CD8-positive, alpha-beta memory T cell (primary cell): ENCODE results near the gene MAP3K4. TPM values are rescaled to one million over a fixed set of nuclear protein-coding genes. Genes with fewer than 3 reads are reported as not detected.

Experiments
- CTCF ChIA-PET: fragments of 350-600 bp; sonication (Branson Sonifier 250); formaldehyde crosslinking; loops from one replicate; lab custom pipeline; 2021; ENCODE audit warnings: antibody characterized with exemption; lab: Charles Lee
- POLR2A ChIA-PET: fragments of 350-600 bp; sonication (Branson Sonifier 250); formaldehyde crosslinking; loops from one replicate; lab custom pipeline; 2021; ENCODE audit warnings: antibody characterized with exemption; lab: Charles Lee
- DNase-seq, 5 donors: peaks; one replicate each; pipeline versions ENCODE4 v3.0.0 to v3.0.0-alpha.2; 2020 to 2022; ENCODE audit warnings: mixed read lengths in 1 of 5
- H3K27ac ChIP-seq: one replicate; pipeline ENCODE4 v1.7.0; 2013; ENCODE audit warnings: low read depth, mild to moderate bottlenecking, low read length, moderate library complexity
- H3K27me3 ChIP-seq: 2 replicates; pipeline ENCODE4 v1.7.0; 2013; ENCODE audit warnings: low read length, mild to moderate bottlenecking; ENCODE audit not compliant: insufficient read depth, poor library complexity, severe bottlenecking
- H3K36me3 ChIP-seq: 2 replicates; pipeline ENCODE4 v1.7.0; 2013; ENCODE audit warnings: mild to moderate bottlenecking, low read length, moderate library complexity; ENCODE audit not compliant: insufficient read depth
- H3K4me1 ChIP-seq: 2 replicates; pipeline ENCODE4 v1.7.0; 2013; ENCODE audit warnings: mild to moderate bottlenecking, low read length, moderate library complexity; ENCODE audit not compliant: insufficient read depth
- H3K4me3 ChIP-seq: 2 replicates; pipeline ENCODE4 v1.7.0; 2013; ENCODE audit warnings: mild to moderate bottlenecking, low read length
- H3K9me3 ChIP-seq: 2 replicates; pipeline ENCODE4 v1.7.0; 2013; ENCODE audit warnings: mild to moderate bottlenecking, low read length
- H3K27ac Mint-ChIP-seq, 8 donors: one replicate each; pipeline ENCODE4 v1.8.0; 2020 to 2021; ENCODE audit warnings: mixed read lengths in 8 of 8, mild to moderate bottlenecking in 6 of 8, inconsistent platforms in 3 of 8, moderate library complexity in 3 of 8
- H3K27me3 Mint-ChIP-seq, 2 donors: one replicate each; pipeline ENCODE4 v1.8.0; 2020 to 2021; ENCODE audit warnings: mixed read lengths in 2 of 2, mild to moderate bottlenecking in 1 of 2, moderate library complexity in 1 of 2
- H3K36me3 Mint-ChIP-seq, 3 donors: one replicate each; pipeline ENCODE4 v1.8.0; 2020 to 2021; ENCODE audit warnings: mixed read lengths in 3 of 3, inconsistent platforms in 1 of 3, mild to moderate bottlenecking in 1 of 3
- H3K4me1 Mint-ChIP-seq, 3 donors: one replicate each; pipeline ENCODE4 v1.8.0; 2020 to 2021; ENCODE audit warnings: mixed read lengths in 3 of 3, inconsistent platforms in 1 of 3, mild to moderate bottlenecking in 1 of 3
- H3K4me3 Mint-ChIP-seq, 7 donors: one replicate each; pipeline ENCODE4 v1.8.0; 2020 to 2021; ENCODE audit warnings: mixed read lengths in 7 of 7, mild to moderate bottlenecking in 6 of 7, moderate library complexity in 4 of 7, inconsistent platforms in 2 of 7
- H3K9me3 Mint-ChIP-seq, 5 donors: one replicate each; pipeline ENCODE4 v1.8.0; 2020 to 2022; ENCODE audit warnings: mixed read lengths in 5 of 5, mild to moderate bottlenecking in 3 of 5, moderate library complexity in 2 of 5, inconsistent platforms in 1 of 5
- polyA plus RNA-seq: library from polyadenylated mRNA; unstranded; fragments of 300-500 nt; fragmentation: Illumina TruSeq; gene quantifications from one replicate; pipeline ENCODE4 v1.2.3, GENCODE V29; 2021
- total RNA-seq, 2 experiments: library from RNA; stranded (reverse); gene quantifications; one replicate each; pipeline ENCODE4 v1.2.3, GENCODE V29; 2021

MAP3K4 gene
- total and polyA plus RNA-seq, 3 experiments from 2014 or later: 13.0 to 46.2 (median 43.5) TPM

DNA sequence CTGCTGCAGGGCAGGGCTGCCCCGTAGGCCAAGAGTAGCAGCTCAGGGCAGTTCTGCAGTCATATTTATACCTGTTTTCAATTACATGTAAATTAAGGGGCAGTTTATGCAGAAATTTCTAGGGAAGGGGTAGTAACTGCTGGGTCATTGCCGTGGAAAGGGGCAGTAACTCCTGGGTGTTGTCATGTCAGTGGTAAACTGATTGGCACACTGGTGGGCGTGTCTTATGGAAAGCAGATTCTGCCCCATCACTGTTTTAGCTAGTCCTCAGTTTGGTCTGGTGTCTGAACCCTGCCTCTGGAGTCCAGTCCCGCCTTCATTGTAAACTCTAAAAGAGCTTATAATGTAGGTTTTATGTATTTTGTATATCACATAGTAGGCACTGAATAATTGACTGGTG is 22.1 kb downstream of the MAP3K4 start:
- no peaks in the 10 kb centered on the region for H3K9me3 ChIP-seq
- H3K36me3 Mint-ChIP-seq: peaks cover 3 to 7% (median 7%) of the 10 kb centered on the region in 3 donors
- no peak overlapping the region for H3K4me3 ChIP-seq
- H3K36me3 ChIP-seq: no peaks in the 10 kb centered on the region
- peaks cover 45 to 87% (median 83%) of the 10 kb centered on the region in 3 donors for H3K4me1 Mint-ChIP-seq
- H3K27me3 ChIP-seq: no peaks in the 10 kb centered on the region
- CTCF ChIA-PET: no interaction called here
- no peaks in the 10 kb centered on the region for H3K9me3 Mint-ChIP-seq
- H3K4me1 ChIP-seq: no peaks in the 10 kb centered on the region
- H3K4me3 Mint-ChIP-seq: no peak overlapping the region
- no peaks in the 10 kb centered on the region for H3K27me3 Mint-ChIP-seq
- no peak overlapping the region for H3K27ac ChIP-seq
- POLR2A ChIA-PET: no interaction called here
- peak overlapping the region in 1 of 8 donors; percentile 3 for H3K27ac Mint-ChIP-seq
- DNase-seq: no peak

DNA sequence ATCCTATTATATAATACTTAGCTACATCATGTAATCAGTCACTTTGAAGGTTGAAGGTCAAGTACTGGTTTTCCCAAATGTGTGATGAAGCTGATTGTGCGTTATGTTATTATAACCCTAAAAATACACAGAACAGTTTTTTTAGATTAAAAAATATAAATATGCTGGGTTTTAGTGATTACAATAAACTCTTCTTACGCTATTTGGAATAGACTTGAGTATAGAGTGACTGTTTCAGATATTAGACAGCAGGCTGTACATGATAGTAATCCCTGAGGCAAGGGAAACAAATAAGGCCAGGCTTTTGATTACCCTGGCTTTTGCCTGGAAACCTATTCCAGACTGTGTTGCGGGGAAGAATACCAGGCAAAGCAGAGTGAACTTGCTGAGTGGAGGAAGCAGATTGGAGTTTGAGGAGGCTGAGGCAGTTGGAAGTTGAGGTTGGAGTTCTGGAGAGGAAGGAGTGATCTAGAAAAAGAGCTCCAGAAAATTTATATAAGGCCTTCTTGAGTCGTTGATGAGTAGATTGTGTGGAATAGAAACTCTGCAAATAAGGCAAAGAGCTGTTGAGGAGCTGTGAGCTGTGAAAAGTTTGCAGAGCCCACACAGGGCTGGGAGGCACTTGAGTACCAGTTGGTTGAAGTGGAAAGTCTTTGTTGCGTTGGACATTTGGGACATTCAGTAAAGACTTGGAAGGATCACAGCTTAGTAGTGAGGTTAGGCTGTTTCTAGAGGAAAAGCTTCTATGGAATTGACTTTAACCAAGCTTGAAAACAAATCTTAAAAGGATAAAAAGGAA is 26.4 kb downstream of the MAP3K4 start:
- peaks cover 3 to 16% (median 12%) of the 10 kb centered on the region in 3 donors for H3K36me3 Mint-ChIP-seq
- peak overlapping the region in 1 of 8 donors; percentile 54 for H3K27ac Mint-ChIP-seq
- ChIA-PET CTCF (interaction anchor here (1.4 kb wide), 1 partner anchor 9 kb away, joined by 3 read pairs; no protein-coding TSS in a partner anchor), POLR2A (no interaction called here)
- peaks cover 38 to 80% (median 59%) of the 10 kb centered on the region in 3 donors for H3K4me1 Mint-ChIP-seq
- no peak overlapping the region for H3K4me3 Mint-ChIP-seq
- Histone ChIP-seq H3K4me3 (no peak overlapping the region), H3K4me1 (no peaks in the 10 kb centered on the region), H3K27ac (no peak overlapping the region), H3K27me3 (no peaks in the 10 kb centered on the region), H3K36me3 (peaks cover 3% of the 10 kb centered on the region), H3K9me3 (no peaks in the 10 kb centered on the region)
- H3K9me3 Mint-ChIP-seq: no peaks in the 10 kb centered on the region
- H3K27me3 Mint-ChIP-seq: no peaks in the 10 kb centered on the region
- DNase-seq: no peak

DNA sequence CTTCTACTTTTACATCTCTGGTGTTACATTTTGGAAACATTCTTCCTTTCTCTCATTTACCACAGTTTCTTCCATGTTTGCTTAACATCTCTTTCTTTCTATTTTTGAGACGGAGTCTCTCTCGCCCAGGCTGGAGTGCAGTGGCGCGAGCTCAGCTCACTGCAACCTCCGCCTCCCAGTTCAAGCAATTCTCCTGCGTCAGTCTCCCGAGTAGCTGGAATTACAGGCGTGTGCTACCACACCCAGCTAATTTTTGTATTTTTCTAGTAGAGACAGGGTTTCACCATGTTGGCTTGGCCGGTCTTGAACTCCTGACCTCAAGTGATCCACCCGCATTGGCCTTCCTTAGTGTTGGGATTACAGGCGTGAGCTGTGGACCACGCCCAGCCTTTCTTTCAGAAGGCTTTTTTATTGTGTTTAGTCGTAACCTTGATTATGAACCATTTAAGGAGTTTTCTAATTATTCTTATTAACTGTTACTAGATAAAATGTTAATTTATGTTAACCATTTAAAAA is 27.8 kb downstream of the MAP3K4 start:
- Histone ChIP-seq H3K27ac (no peak overlapping the region), H3K36me3 (peaks cover 3% of the 10 kb centered on the region), H3K27me3 (no peaks in the 10 kb centered on the region), H3K4me1 (no peaks in the 10 kb centered on the region), H3K4me3 (no peak overlapping the region), H3K9me3 (no peaks in the 10 kb centered on the region)
- CTCF ChIA-PET: no interaction called here
- no peak for DNase-seq
- H3K4me1 Mint-ChIP-seq: peaks cover 33 to 74% (median 47%) of the 10 kb centered on the region in 3 donors
- no peaks in the 10 kb centered on the region for H3K9me3 Mint-ChIP-seq
- H3K27me3 Mint-ChIP-seq: no peaks in the 10 kb centered on the region
- H3K4me3 Mint-ChIP-seq: no peak overlapping the region
- peak overlapping the region in 2 of 8 donors; percentile 22 to 68 for H3K27ac Mint-ChIP-seq
- POLR2A ChIA-PET: no interaction called here
- H3K36me3 Mint-ChIP-seq: peaks cover 3 to 18% (median 11%) of the 10 kb centered on the region in 3 donors

DNA sequence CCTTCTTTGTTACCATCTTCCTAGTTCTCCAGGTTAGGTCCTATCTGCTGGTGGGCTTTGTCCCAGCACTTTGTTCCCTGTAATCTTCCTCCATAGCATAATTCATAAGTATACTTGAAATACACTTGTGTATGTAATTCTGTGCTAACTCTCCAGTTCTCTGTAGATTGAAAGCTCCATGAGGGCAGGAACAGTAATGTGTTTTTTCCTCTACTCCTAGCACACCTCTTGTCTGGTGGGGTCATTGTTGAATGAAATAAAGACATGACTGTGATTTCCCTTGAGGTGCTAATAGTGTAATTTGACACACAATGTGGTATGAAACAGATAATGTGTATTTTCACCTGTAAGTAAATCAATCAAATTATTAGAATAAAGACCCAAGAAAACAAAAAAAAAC is 30.0 kb downstream of the MAP3K4 start:
- Histone ChIP-seq H3K27me3 (no peaks in the 10 kb centered on the region), H3K36me3 (peaks cover 3% of the 10 kb centered on the region), H3K4me1 (no peaks in the 10 kb centered on the region), H3K27ac (no peak overlapping the region), H3K9me3 (no peaks in the 10 kb centered on the region), H3K4me3 (no peak overlapping the region)
- peaks cover 38 to 71% (median 50%) of the 10 kb centered on the region in 3 donors for H3K4me1 Mint-ChIP-seq
- no peak overlapping the region for H3K4me3 Mint-ChIP-seq
- peaks cover 10 to 25% (median 18%) of the 10 kb centered on the region in 3 donors for H3K36me3 Mint-ChIP-seq
- H3K27ac Mint-ChIP-seq: peak overlapping the region in 1 of 8 donors; percentile 43
- no peaks in the 10 kb centered on the region for H3K9me3 Mint-ChIP-seq
- ChIA-PET CTCF (no interaction called here), POLR2A (no interaction called here)
- H3K27me3 Mint-ChIP-seq: no peaks in the 10 kb centered on the region
- no peak for DNase-seq

DNA sequence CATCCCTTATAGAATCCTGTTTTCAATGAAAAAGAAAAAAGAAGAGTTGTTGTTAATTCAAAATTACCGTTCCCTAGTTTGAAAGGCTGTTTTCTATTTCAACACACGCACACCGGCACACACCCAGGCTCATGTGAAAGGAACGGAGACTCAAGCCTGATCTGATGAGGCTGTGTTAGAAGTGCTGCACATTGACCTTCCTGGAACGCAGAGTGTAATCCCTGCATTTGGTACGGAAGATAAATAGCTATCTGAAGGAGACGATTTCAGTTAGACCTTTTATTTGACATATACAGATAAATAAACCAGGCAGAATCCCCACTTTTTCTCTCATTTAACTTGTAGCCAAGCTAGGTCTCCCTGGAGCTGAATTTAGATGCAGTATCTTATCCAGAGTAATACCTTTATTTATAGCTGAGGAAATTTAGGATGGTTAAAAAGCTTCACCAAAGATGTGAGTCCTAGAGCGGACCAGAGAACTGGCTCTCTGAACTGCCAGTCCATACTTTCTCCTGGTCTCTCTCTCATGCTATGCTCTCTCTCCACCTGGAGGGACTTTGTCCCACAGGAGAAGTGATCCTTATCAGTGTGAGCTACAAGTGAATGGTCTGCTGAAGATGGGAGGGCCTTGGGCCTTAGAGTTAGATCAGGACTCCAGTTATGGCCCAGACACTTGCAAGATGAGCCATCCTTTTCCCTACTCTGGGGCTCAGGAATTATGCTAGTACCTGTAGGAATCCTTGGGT is 30.6 kb downstream of the MAP3K4 start:
- Histone ChIP-seq H3K27me3 (no peaks in the 10 kb centered on the region), H3K4me1 (no peaks in the 10 kb centered on the region), H3K4me3 (no peak overlapping the region), H3K36me3 (peaks cover 3% of the 10 kb centered on the region), H3K27ac (no peak overlapping the region), H3K9me3 (no peaks in the 10 kb centered on the region)
- ChIA-PET POLR2A (no interaction called here), CTCF (no interaction called here)
- DNase-seq: no peak
- Mint-ChIP-seq H3K36me3 (peaks cover 10 to 25% (median 21%) of the 10 kb centered on the region in 3 donors), H3K4me1 (peaks cover 39 to 73% (median 50%) of the 10 kb centered on the region in 3 donors), H3K27me3 (no peaks in the 10 kb centered on the region), H3K4me3 (no peak overlapping the region), H3K27ac (peak overlapping the region in 1 of 8 donors; percentile 43), H3K9me3 (no peaks in the 10 kb centered on the region)

DNA sequence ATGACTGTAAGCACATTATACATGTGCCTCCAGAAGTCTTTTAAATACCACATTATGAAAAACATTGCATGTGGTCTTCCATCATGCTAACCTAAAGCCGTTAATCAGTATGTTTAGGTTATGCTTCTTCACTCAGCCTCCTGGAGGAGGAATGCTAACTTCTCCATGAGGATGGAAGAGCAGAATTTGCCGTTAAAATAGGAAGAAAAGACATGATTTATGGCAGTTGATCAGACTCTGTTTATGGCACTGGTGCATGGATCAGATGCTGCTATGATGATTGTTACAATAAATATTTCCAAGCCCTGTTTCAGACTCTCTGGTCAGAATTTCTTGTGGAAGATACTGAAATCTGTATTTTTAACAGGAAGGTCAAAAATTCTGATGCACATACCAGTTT is 31.7 kb downstream of the MAP3K4 start:
- H3K4me3 Mint-ChIP-seq: no peak overlapping the region
- H3K36me3 Mint-ChIP-seq: peaks cover 10 to 25% (median 22%) of the 10 kb centered on the region in 3 donors
- peaks cover 43 to 74% (median 54%) of the 10 kb centered on the region in 3 donors for H3K4me1 Mint-ChIP-seq
- H3K27me3 Mint-ChIP-seq: no peaks in the 10 kb centered on the region
- ChIA-PET POLR2A (no interaction called here), CTCF (no interaction called here)
- Histone ChIP-seq H3K4me3 (no peak overlapping the region), H3K4me1 (peaks cover 5% of the 10 kb centered on the region), H3K27ac (no peak overlapping the region), H3K9me3 (no peaks in the 10 kb centered on the region), H3K27me3 (no peaks in the 10 kb centered on the region), H3K36me3 (peaks cover 3% of the 10 kb centered on the region)
- no peak for DNase-seq
- no peaks in the 10 kb centered on the region for H3K9me3 Mint-ChIP-seq
- no peak overlapping the region for H3K27ac Mint-ChIP-seq

DNA sequence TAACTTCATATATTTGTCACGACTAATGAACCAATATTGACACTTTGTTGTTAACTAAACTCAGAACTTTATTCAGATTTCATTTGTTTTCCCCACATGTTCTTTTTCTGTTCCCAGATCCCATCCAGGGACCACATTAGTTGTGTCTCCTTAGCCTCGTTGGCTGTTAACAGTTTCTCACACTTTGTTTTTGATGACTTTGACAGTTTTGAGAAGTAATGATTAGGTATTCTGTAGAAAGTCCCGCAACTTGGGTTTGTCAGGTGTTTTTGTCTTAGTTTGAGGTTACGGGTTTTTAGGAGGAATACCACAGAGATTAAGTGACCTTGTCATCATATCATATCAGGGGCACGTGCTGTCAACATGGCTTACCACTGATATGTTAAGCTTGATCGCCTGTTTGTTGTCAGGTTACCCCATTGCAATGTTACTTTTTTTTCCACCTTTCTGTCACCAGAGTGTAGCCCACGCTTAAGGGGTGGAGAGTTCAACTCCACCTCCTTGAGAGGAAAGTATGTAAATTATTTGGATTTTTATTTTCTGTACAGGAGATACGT is 32.9 kb downstream of the MAP3K4 start:
- POLR2A ChIA-PET: no interaction called here
- Histone ChIP-seq H3K4me3 (no peak overlapping the region), H3K4me1 (peaks cover 11% of the 10 kb centered on the region), H3K9me3 (no peaks in the 10 kb centered on the region), H3K27ac (no peak overlapping the region), H3K27me3 (no peaks in the 10 kb centered on the region), H3K36me3 (peaks cover 3% of the 10 kb centered on the region)
- H3K9me3 Mint-ChIP-seq: no peaks in the 10 kb centered on the region
- CTCF ChIA-PET: no interaction called here
- no peak overlapping the region for H3K27ac Mint-ChIP-seq
- H3K4me3 Mint-ChIP-seq: no peak overlapping the region
- peaks cover 10 to 25% (median 20%) of the 10 kb centered on the region in 3 donors for H3K36me3 Mint-ChIP-seq
- peaks cover 46 to 75% (median 59%) of the 10 kb centered on the region in 3 donors for H3K4me1 Mint-ChIP-seq
- DNase-seq: no peak
- H3K27me3 Mint-ChIP-seq: no peaks in the 10 kb centered on the region
